CD4-positive, alpha-beta T cell treated with Interleukin-15 for 1 hour (primary cell): ENCODE data around the gene CPLANE2.
"Not testable (repeated sequence)": the region's sequence is repeated elsewhere in the genome, so short reads cannot be mapped to it uniquely, and the experiment has no call there.

ENCODE experiments used
- DNase-seq: peaks from one replicate; pipeline ENCODE4 v3.0.0-alpha.2; 2020

Gene CPLANE2

GRCh38 chr1:16236511-16237342, at the start of gene CPLANE2:
Gene CPLANE2 (minus strand): TSS chr1:16237183. CDS start chr1:16236742, 441 bp downstream.
- peak; percentile 95 for DNase-seq

- no peak for DNase-seq
These were observed 49.1 kb upstream of the CPLANE2 start for GRCh38 chr1:16286122-16286521.

- DNase-seq = no peak
These were observed 44.8 kb upstream of the CPLANE2 start for GRCh38 chr1:16281765-16282164.

- no peak for DNase-seq
These were observed 42.2 kb upstream of the CPLANE2 start for GRCh38 chr1:16279186-16279585.

- DNase-seq = no peak
These were observed 39.5 kb upstream of the CPLANE2 start for GRCh38 chr1:16276302-16277030.

- DNase-seq = no peak
These were observed 38.6 kb upstream of the CPLANE2 start for GRCh38 chr1:16275591-16275990.

GRCh38 chr1:16267690-16268180, 30.8 kb upstream of the CPLANE2 start:
- DNase-seq = no peak

- DNase-seq = no peak
These were observed 29.6 kb upstream of the CPLANE2 start for GRCh38 chr1:16266411-16267118.

- no peak for DNase-seq
These were observed 25.1 kb upstream of the CPLANE2 start for GRCh38 chr1:16262067-16262466.

GRCh38 chr1:16260814-16261213, 23.8 kb upstream of the CPLANE2 start:
- no peak for DNase-seq

GRCh38 chr1:16258591-16259135, 21.7 kb upstream of the CPLANE2 start:
- DNase-seq = no peak

GRCh38 chr1:16257968-16258367, 21.0 kb upstream of the CPLANE2 start:
- DNase-seq = no peak

GRCh38 chr1:16257556-16257955, 20.6 kb upstream of the CPLANE2 start:
- DNase-seq = not testable (repeated sequence)

GRCh38 chr1:16256478-16256877, 19.5 kb upstream of the CPLANE2 start:
- DNase-seq = no peak

- DNase-seq = no peak
These were observed 17.4 kb upstream of the CPLANE2 start for GRCh38 chr1:16254263-16254928.

GRCh38 chr1:16253332-16253922, 16.4 kb upstream of the CPLANE2 start:
- no peak for DNase-seq

- DNase-seq = no peak
These were observed 15.9 kb upstream of the CPLANE2 start for GRCh38 chr1:16252912-16253311.

- no peak for DNase-seq
These were observed 14.4 kb upstream of the CPLANE2 start for GRCh38 chr1:16251381-16251780.

GRCh38 chr1:16250524-16251251, 13.7 kb upstream of the CPLANE2 start:
- no peak for DNase-seq

GRCh38 chr1:16249596-16250241, 12.7 kb upstream of the CPLANE2 start:
- no peak for DNase-seq
